Liver (tissue), 9 donors: ENCODE data around the gene OSBPL10. TPM values are rescaled to one million over a fixed set of nuclear protein-coding genes. Genes with fewer than 3 reads are reported as not detected.

Source experiments
- DNase-seq: peaks from one replicate; pipeline ENCODE4 v3.0.0-alpha.2; 2017; ENCODE audit warnings: low spot score
- H3K27ac ChIP-seq, 2 donors: one replicate each; pipeline ENCODE4 v1.7.0; 2013; ENCODE audit warnings: inconsistent platforms in 2 of 2, low read length in 2 of 2, control low read depth in 1 of 2, low read depth in 1 of 2, mild to moderate bottlenecking in 1 of 2
- H3K27me3 ChIP-seq, 4 donors: one replicate each; pipeline versions ENCODE4 v1.6.1 to v1.7.0; 2013; ENCODE audit warnings: low read length in 3 of 4, inconsistent platforms in 1 of 4, mild to moderate bottlenecking in 1 of 4, moderate library complexity in 1 of 4; ENCODE audit not compliant: control insufficient read depth in 4 of 4, insufficient read depth in 4 of 4
- H3K36me3 ChIP-seq, 4 donors: one replicate each; pipeline versions ENCODE4 v1.6.1 to v1.7.0; 2013; ENCODE audit warnings: low read length in 3 of 4, mild to moderate bottlenecking in 3 of 4, low read depth in 1 of 4, moderate library complexity in 1 of 4; ENCODE audit not compliant: control insufficient read depth in 4 of 4, insufficient read depth in 3 of 4
- H3K4me1 ChIP-seq, 4 donors: one replicate each; pipeline versions ENCODE4 v1.6.1 to v1.7.0; 2013; ENCODE audit warnings: low read length in 3 of 4, mild to moderate bottlenecking in 3 of 4, moderate library complexity in 1 of 4; ENCODE audit not compliant: control insufficient read depth in 4 of 4, insufficient read depth in 4 of 4
- H3K4me3 ChIP-seq, 3 donors: one replicate each; pipeline versions ENCODE4 v1.6.1 to v1.7.0; 2013; ENCODE audit warnings: low read length in 3 of 3, control low read depth in 1 of 3, low read depth in 1 of 3, mild to moderate bottlenecking in 1 of 3
- H3K9ac ChIP-seq, 2 donors: one replicate each; pipeline ENCODE4 v1.7.0; 2013; ENCODE audit warnings: low read length in 2 of 2, mild to moderate bottlenecking in 2 of 2, moderate library complexity in 2 of 2, control low read depth in 1 of 2, low read depth in 1 of 2
- H3K9me3 ChIP-seq, 4 donors: one replicate each; pipeline versions ENCODE4 v1.6.1 to v1.7.0; 2013; ENCODE audit warnings: low read length in 3 of 4; ENCODE audit not compliant: control insufficient read depth in 4 of 4
- ATF3 ChIP-seq: IDR thresholded peaks from 2 replicates; pipeline ENCODE4 v1.6.1; 2016; ENCODE audit warnings: antibody characterized with exemption
- CTCF ChIP-seq: fragments of 150-350 bp; IDR thresholded peaks from 2 replicates; pipeline ENCODE4 v1.5.1; 2017; ENCODE audit warnings: improper control_type of control experiment, low read depth, low read length; ENCODE audit not compliant: missing input control
- EGR1 ChIP-seq, 2 donors: IDR thresholded peaks; 2 replicates each; pipeline ENCODE4 v1.6.1; 2016 to 2018; ENCODE audit warnings: antibody characterized with exemption in 2 of 2, low read depth in 2 of 2
- FOXA1 ChIP-seq: IDR thresholded peaks from 2 replicates; pipeline ENCODE4 v1.6.1; 2016; ENCODE audit warnings: antibody characterized with exemption
- FOXA2 ChIP-seq: IDR thresholded peaks from 2 replicates; pipeline ENCODE4 v1.6.1; 2016; ENCODE audit warnings: antibody characterized with exemption
- GABPA ChIP-seq, 2 donors: IDR thresholded peaks in 1 of 2; conservative IDR thresholded peaks in 1 of 2; 2 replicates each; pipeline ENCODE4 v1.6.1; 2016; ENCODE audit warnings: antibody characterized with exemption in 2 of 2, mild to moderate bottlenecking in 1 of 2, moderate library complexity in 1 of 2
- HNF4A ChIP-seq, 2 donors: conservative IDR thresholded peaks; 2 replicates each; pipeline ENCODE4 v1.6.1; 2016; ENCODE audit warnings: antibody characterized with exemption in 2 of 2, mild to moderate bottlenecking in 2 of 2
- HNF4G ChIP-seq: IDR thresholded peaks from 2 replicates; pipeline ENCODE4 v1.6.1; 2016; ENCODE audit warnings: antibody characterized with exemption
- JUND ChIP-seq, 2 donors: IDR thresholded peaks; 2 replicates each; pipeline ENCODE4 v1.6.1; 2016; ENCODE audit warnings: antibody characterized with exemption in 2 of 2
- NR2F2 ChIP-seq: IDR thresholded peaks from 2 replicates; pipeline ENCODE4 v1.6.1; 2016; ENCODE audit warnings: antibody characterized with exemption
- RAD21 ChIP-seq, 2 donors: IDR thresholded peaks; 2 replicates each; pipeline ENCODE4 v1.6.1; 2016; ENCODE audit warnings: antibody characterized with exemption in 2 of 2, mild to moderate bottlenecking in 2 of 2
- REST ChIP-seq: IDR thresholded peaks from 2 replicates; pipeline ENCODE4 v1.6.1; 2016; ENCODE audit warnings: antibody characterized with exemption, mild to moderate bottlenecking
- RXRA ChIP-seq, 2 donors: IDR thresholded peaks; 2 replicates each; pipeline ENCODE4 v1.6.1; 2017 to 2018; ENCODE audit warnings: antibody characterized with exemption in 2 of 2, mild to moderate bottlenecking in 1 of 2
- SP1 ChIP-seq: IDR thresholded peaks from 2 replicates; pipeline ENCODE4 v1.6.1; 2018; ENCODE audit warnings: antibody characterized with exemption, mild to moderate bottlenecking
- TAF1 ChIP-seq: conservative IDR thresholded peaks from 2 replicates; pipeline ENCODE4 v1.6.1; 2016; ENCODE audit warnings: antibody characterized with exemption, mild to moderate bottlenecking
- YY1 ChIP-seq: IDR thresholded peaks from 2 replicates; pipeline ENCODE4 v1.6.1; 2016; ENCODE audit warnings: antibody characterized with exemption, mild to moderate bottlenecking
- ZBTB33 ChIP-seq: IDR thresholded peaks from 2 replicates; pipeline ENCODE4 v1.6.1; 2016; ENCODE audit warnings: antibody characterized with exemption
- WGBS: extraction: QIAGEN DNeasy Blood & Tissue Kit; methylation state at CpG from one replicate; pipeline ENCODE4 v1.1.7; 2013; 5-methylcytosine and 5-hydroxymethylcytosine counted together
- polyA plus RNA-seq, 2 donors: library from polyadenylated mRNA; stranded (reverse) in 1 of 2; unstranded in 1 of 2; fragments of 200-250 nt in 1 of 2; fragments of >200 nt in 1 of 2; fragmentation: Nextera tagmentation in 1 of 2; extraction: Ambion mirVana in 1 of 2; gene quantifications; one replicate each; pipeline versions ENCODE4 v1.2.1 to v1.2.3, GENCODE V29; 2013 to 2015
- total RNA-seq, 2 donors: library from RNA; depleted of rRNA; stranded (reverse); fragments of >200 nt; gene quantifications; one replicate each; pipeline ENCODE4 v1.2.3, GENCODE V29; 2014
- donor health status: healthy.
- donor health status: healthy.
- donor health status: healthy.
- donor health status: healthy.
- donor health status: healthy.

OSBPL10 gene
- total and polyA plus RNA-seq, 4 donors, result 0.75 to 4.0 (median 1.7) TPM

- Histone ChIP-seq H3K27ac (no peak overlapping the region), H3K27me3 (no peaks in the 10 kb centered on the region), H3K9ac (no peak overlapping the region), H3K36me3 (no peaks in the 10 kb centered on the region), H3K4me3 (no peak overlapping the region), H3K9me3 (peaks cover 0 to 3% (median 0%) of the 10 kb centered on the region in 4 donors), H3K4me1 (no peaks in the 10 kb centered on the region)
- WGBS, result 89% methylated on average over 4 of the region's 4 CpGs
- no peak for TF ChIP-seq TAF1
- no peak for DNase-seq
These were observed 101.0 kb downstream of the OSBPL10 start for GRCh38 chr3:31880020-31880419.

GRCh38 chr3:31879365-31879764 lies 101.7 kb downstream of the OSBPL10 start:
- Histone ChIP-seq H3K4me3 (no peak overlapping the region), H3K36me3 (no peaks in the 10 kb centered on the region), H3K27me3 (no peaks in the 10 kb centered on the region), H3K9ac (no peak overlapping the region), H3K9me3 (peaks cover 0 to 3% (median 0%) of the 10 kb centered on the region in 4 donors), H3K4me1 (no peaks in the 10 kb centered on the region), H3K27ac (no peak overlapping the region)
- TF ChIP-seq GABPA (IDR thresholded peaks at IDR 0.05 in 1 of 2, conservative IDR thresholded peaks at IDR 0.05 in 1 of 2), result no peak
- TF ChIP-seq SP1, result no peak
- TF ChIP-seq REST, result no peak
- no peak for TF ChIP-seq HNF4A (conservative IDR thresholded peaks at IDR 0.05)
- no peak for TF ChIP-seq HNF4G
- TF ChIP-seq YY1, result no peak
- TF ChIP-seq JUND (IDR thresholded peaks at IDR 0.05), result no peak
- no peak for TF ChIP-seq FOXA2
- TF ChIP-seq FOXA1, result no peak
- no peak for TF ChIP-seq RXRA (IDR thresholded peaks at IDR 0.05)
- TF ChIP-seq ZBTB33, result no peak
- no peak for TF ChIP-seq CTCF
- TF ChIP-seq EGR1 (IDR thresholded peaks at IDR 0.05; ENCODE audit: low read depth in 2 of 2), result no peak
- no peak for TF ChIP-seq RAD21 (IDR thresholded peaks at IDR 0.05)
- TF ChIP-seq ATF3, result no peak
- TF ChIP-seq TAF1, result no peak
- no peak for TF ChIP-seq NR2F2
- WGBS, result 86% methylated on average over 6 of the region's 6 CpGs
- no peak for DNase-seq
